Tibial nerve (tissue), 4 donors: ENCODE data around the gene SBNO2.

Experiments used
- CTCF ChIP-seq, 5 experiments: fragments of 200-600 bp in 3 of 5; fragments of 450-650 bp in 2 of 5; sonication (generic) in 3 of 5; IDR thresholded peaks; one replicate each; pipeline ENCODE4 v1.5.1; 2016 to 2019; ENCODE audit warnings: antibody characterized with exemption in 5 of 5, mild to moderate bottlenecking in 3 of 5, moderate library complexity in 2 of 5
- EP300 ChIP-seq, 2 donors: sonication (generic); formaldehyde crosslinking; IDR thresholded peaks; one replicate each; pipeline ENCODE4 v1.6.1; 2017; ENCODE audit warnings: antibody characterized with exemption in 2 of 2, mild to moderate bottlenecking in 1 of 2
- POLR2A ChIP-seq, 2 donors: fragments of 450-650 bp; IDR thresholded peaks; one replicate each; pipeline ENCODE4 v1.6.1; 2017; ENCODE audit warnings: antibody characterized with exemption in 2 of 2, mild to moderate bottlenecking in 2 of 2, moderate library complexity in 2 of 2

GRCh38 chr19:1153891-1154730 is 20.0 kb downstream of the SBNO2 start:
- TF ChIP-seq CTCF (IDR thresholded peaks at IDR 0.05), result no peak
- no peak for TF ChIP-seq POLR2A (IDR thresholded peaks at IDR 0.05)
- no peak for TF ChIP-seq EP300 (IDR thresholded peaks at IDR 0.05)
